GM12873 (cell line): ENCODE results near the gene TADA2A.

Experiments used
- CTCF ChIP-seq: IDR thresholded peaks from 2 replicates; pipeline ENCODE4 v1.5.1; 2012; ENCODE audit warnings: low read depth, mild to moderate bottlenecking, moderate library complexity, low read length, control low read depth; ENCODE audit not compliant: insufficient read depth; ENCODE audit errors: missing control alignments

TADA2A gene

GRCh38 chr17:37490638-37491614 is 84.2 kb downstream of the TADA2A start:
- TF ChIP-seq CTCF, result no peak

GRCh38 chr17:37492167-37492566 is 85.5 kb downstream of the TADA2A start:
- TF ChIP-seq CTCF, result no peak

DNA sequence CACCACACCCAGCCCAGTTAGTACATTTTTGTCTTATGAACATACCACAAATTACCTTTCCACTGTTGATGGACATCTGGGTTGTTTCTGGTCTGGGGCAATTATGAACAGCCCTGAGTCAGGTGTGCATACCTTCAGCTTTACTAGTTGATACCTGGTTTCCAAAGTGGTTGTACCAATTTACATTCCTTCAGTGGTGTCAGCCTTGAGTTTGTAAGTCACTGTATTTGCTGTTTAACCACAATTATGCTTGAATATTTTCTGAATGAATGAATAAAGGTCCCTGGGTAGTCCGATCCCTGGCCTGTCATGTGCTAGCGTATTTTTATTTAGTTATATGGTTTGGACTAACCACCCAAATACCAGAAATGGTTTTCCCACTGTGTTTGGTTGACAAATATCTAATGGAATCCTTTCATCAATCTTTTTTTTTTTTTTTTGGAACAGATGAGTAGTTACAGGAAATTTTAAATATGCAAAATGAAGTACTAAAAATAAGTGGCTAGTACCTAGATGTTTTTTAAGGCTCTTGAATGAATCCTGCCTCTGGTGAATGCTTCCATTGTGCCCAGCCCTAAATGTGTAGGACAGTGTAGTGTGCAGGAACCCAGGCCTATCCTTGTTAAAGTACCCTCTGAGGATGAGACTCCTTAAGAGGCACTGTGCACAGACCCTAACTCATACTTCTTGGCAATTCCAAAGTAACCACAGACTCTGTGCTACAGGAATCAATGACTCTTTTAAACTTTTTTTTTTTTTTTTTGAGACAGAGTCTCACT is 86.8 kb downstream of the TADA2A start:
- no peak for TF ChIP-seq CTCF

DNA sequence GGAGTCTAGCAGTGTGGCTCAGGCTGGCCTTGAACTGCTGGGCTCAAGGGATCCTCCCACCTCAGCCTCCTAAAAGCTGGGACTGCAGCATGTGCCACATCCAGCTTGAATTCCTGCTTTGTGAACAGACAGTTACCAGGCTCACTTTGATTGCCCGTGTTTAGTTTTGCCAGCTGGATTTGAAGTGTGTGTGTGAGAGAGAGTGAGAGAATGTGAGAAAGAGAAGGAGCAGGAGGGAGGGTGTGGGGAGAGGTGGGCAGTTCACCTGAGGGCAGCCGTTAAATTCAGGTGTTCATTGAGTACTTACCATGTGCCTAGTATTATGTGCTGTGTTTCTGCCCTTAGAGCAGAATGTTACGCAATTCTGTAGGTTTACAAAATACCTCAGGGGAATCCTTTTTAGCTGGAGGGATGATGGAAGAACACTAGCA is 87.7 kb downstream of the TADA2A start:
- no peak for TF ChIP-seq CTCF

- TF ChIP-seq CTCF, result no peak
Observed at GRCh38 chr17:37494971-37495370, 88.3 kb downstream of the TADA2A start.

DNA sequence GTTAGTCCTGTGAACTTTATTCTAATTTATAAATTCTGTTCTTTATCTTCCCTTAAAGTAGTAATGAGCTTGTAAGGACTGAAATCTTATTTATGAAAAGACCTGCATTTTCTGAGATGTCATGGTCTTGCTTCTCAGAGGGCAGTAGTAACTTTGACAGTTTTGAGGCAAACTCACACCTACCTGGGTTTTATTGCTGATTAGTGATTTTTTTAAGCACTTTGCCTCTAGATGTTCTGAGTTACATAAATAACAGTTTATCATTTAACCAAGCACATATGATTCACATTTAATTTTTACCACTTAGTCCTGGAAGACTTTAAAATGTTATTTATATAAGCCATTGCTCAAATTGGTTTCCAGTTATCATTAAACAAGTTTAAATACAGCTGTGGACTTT is 93.7 kb downstream of the TADA2A start:
- no peak for TF ChIP-seq CTCF

- no peak for TF ChIP-seq CTCF
Observed at GRCh38 chr17:37502009-37502936, 95.6 kb downstream of the TADA2A start.
